ENCODE measurements around the gene UACA.

Gene UACA

DNA sequence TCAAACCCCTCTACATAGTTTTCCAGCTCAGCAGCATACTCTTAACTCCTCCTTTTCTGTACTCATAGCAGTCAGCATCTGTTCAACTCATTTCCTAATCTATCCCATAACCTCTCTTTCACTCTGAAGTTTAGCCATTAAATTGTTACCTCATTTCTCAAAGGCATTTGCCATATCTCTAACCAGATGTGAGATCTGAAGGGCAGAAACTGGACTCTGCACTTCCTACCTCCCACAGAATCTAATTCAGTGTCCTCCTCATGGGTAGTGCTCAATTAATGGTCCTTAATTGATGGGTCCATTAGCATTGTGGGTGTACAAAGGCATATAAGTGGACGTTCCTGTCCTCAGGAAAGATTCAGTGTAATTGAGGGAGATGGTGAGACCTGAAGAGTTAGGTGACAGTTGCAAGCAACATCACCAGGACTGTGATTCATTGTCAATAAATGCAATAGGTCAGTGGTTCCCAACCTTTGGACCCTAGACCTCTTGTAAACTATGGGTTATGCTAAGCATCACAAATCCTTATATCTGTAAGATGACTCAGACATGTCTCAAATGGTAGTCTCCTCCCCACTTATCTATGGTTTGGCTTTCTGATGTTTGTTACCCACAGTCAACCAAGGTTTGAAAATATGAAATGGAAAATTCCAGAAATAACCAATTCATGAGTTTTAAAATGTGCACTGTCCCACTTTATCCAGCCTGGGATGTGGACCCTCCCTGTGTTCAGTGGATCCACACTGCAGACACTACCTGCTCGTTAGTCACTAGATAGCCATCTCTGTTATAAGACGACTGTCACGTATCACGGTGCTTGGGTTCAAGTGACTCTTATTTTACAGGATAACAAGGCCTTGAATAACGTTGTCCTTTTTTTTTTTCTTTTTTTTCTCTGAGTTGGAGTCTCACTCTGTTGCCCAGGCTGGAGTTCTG is 25.0 kb upstream of the UACA start:
- no peak for DNase-seq (ENCODE audit: low read depth in 2 of 2)

DNA sequence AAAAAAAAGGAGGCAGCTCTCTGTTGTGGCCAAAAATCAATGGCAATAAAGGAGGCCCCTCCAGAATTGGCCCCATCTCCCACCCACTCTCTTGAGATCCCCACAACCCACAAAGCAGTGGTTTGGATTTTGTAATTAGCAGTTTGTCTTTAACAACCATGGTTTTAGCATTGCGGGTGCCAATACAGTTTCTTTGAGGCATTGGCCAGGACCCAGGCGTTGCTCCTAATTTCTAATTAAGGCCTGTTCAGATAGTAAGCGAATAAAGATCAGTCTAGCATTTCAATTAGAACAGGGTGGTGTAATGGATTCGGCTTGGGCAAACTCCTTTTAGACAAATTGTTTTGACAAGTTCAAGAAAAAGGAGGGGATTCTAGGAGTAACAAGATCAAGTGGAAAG is 23.6 kb upstream of the UACA start:
- DNase-seq (ENCODE audit: low read depth in 2 of 2): no peak

DNA sequence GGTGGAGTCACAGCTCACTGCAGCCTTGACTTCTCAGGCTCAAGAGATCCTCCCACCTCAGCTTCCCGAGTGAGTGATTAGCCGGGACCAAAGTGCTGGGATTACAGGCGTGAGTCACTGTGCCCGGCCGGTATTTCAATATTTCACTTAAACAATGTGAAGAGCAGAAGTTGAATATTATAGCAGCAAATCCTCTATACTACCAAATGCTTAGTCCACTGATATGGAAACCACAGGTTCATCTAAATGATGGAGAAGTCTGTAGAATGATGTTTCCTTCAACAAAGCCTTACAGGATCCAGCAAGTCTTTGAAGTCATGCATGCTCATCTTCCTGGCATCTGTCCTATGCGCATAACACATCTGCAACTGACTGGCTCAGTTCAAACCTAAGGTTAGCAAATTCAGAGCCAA is 20.3 kb upstream of the UACA start:
- no peak for DNase-seq (ENCODE audit: low read depth in 2 of 2)

DNA sequence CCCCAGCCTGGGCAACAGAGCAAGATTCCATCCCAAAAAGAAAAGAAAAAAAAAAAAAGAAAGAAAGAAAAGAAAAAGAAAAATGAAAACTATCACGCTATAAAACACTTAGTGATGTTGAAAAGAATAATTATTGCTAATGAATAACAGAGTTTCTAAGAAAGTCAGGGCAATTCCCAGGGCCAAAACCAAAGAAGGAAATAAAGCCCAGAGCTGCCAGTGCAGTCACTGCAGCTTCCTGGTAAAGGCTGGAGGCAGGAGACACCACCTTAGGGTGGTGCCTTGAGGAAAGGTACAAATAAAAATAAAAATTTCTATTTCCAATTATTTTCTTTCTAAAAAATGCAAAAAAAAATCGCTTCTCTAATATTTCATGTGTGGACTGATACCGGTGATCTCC is 19.7 kb upstream of the UACA start:
- no peak for DNase-seq (ENCODE audit: low read depth in 2 of 2)

DNA sequence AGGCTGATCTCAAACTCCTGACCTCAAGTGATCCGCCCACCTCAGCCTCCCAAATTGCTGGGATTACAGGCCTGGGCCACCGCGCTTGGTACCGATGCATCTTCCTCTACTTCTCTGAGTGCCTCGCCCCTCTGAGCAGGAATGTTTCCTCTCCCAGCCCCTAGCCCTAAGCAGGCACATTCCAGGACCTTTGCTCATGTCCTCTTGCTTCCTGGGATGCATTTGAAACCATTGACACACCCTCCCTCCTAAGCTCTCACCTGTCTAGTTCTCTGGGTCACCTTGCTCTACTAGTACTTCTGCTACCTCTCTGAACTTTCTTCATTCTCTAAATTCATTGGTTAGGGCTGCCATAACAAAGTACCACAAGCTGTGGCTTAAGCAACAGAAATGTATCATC is 17.9 kb upstream of the UACA start:
- no peak for DNase-seq (ENCODE audit: low read depth in 2 of 2)

DNA sequence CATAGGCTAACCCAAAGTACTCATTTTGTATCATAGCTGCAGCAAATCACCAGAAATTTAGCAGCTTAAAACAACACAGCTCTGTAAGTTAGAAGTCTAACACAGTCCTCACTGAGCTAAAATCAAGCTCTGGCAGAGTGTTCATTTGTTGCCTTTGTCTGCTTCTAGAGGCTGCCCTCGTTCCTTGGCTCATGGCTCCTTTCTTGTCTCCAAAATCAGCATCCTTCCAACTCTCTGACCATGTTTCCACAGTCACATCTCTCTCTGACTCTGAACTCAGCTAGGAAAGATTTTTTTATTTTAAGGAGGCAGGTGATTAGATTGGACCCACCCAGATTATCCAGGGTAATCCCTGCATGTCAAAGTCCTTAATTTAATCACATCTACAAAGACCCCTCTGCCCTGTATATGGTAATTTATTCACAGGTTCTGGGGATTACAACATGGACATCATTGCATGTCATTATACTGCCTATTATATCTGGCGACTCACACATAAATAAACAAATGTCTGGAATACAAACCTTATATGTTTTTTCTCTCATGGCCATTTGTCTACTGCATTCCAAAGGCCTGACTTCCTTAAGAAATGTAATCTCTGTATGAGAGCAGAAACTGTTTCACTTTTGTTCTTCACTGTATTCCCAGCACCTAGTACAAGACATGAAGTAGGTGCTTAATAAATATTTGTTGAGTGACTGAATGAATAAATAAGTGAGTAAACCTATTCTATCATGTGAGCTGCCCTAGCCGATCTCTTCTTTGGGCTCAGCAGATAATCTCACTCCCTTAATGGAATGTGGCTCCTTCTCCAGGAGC is 15.1 kb upstream of the UACA start:
- DNase-seq (ENCODE audit: low read depth in 2 of 2): no peak

DNA sequence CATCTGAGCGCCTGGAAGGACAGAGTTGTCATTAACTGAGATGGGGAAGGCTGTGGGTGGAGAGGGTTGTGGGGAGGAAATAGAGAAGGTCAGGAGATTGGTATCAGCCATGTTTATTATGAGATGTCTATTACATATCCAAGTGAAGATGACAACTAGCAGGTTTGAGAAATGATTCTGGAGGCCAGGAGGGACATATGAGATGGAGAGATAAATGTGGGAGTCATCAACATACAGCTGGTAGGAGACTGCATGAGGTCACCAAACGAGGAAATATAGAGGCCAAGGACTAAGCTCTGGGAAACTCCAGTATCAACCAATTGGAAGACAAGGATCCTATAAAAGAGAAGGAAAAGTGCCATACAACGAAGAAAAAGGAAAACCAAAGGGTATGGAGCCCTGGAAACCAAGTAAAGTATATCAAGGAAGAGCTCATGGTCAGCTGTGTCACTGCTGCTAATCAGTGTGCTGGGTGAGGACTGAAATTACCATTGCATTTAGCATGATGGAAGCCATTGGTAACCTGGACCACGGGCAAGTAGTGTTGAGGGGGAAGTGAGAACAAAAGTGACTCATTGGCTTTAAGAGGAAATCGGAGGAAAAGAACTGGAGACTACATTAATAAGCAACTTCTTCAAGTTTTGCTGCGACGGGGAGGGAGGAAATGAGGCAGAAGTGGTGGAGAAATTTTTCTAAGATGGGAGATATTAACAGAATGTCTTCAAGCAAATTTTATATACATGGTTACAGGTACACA is 14.0 kb upstream of the UACA start:
- DNase-seq (ENCODE audit: low read depth in 2 of 2): no peak

DNA sequence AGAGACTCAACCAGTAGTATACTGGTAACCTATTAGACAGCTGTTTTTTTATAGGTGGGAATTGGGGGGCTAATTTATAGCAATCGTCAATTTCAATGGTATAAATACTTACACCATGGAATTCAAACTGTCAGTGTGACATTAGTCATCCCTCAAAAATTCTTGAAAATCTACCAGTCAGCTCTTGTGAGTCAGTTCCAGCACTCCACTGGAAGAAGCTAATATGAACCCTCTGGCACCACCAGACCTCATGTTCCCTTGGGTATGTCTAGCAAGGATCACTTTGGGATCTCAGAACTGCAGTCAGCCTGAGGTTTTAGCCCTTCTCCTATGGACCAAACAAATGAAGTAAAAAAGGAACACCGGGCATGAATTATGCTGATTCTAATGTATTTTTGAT is 11.8 kb upstream of the UACA start:
- no peak for DNase-seq (ENCODE audit: low read depth in 2 of 2)

DNA sequence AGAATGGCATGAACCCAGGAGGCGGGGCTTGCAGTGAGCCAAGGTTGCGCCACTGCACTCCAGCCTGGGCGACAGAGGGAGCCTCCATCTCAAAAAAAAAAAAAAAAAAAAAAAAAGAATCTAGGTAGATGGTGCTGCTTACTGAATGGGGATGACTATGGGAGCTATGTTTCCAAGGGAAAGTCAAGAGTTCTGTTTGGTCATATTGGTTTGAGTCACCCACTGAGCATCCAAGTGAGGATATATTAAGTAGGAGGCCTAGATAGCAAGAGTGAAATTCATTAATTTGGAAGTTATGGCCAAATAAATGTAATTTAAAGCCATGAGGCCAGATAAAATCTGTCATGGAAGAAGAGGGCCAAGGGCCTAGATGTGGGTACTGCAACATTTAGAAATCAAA is 9.0 kb upstream of the UACA start:
- no peak for DNase-seq (ENCODE audit: low read depth in 2 of 2)

DNA sequence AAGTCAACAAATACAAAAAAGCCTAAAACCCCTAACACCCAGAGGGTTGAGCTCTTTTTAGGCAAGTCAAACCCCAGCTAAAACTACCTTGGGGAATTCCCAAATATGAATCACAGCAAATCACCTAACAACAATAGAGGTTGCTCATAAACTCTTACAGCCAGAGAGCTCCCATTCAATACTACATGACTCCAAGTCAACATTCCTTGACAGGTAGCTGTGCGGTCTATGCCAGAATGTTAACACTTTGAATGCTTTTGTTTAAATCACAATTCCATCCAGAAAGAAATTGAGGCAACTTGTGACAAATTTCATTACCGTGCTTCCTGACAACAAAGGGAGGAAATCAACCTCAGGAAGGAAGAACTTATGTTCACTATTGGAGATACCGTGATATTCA is 7.5 kb upstream of the UACA start:
- no peak for DNase-seq (ENCODE audit: low read depth in 2 of 2)

DNA sequence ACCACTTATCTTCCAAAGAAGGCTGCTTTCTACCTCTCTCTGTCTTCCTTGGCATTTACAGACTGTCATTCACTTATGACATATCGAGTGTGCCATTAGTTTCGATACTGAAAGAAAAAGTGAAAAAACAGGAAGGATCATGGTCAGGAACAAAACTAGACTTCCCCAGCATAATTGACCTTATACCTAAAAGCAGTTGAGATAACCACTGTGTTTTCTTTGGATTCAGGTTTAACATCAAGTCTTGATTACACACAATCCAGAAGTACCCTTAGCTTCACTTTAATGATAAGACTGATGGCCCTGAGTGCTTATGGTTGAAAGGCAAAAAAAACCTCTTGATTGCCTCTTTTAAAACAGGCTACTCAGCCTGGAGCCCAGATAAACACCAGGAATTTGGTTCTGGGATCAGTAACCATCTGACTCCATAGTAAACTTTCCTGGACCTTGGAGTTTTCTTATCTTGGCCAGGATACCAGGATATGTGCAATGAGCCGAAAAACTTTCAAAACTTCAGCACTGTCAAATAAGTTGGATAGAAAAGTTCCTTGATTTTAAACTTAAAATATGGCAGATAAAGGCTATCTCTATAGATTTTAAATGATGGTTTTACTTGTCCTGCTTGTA is 5.0 kb upstream of the UACA start:
- no peak for DNase-seq (ENCODE audit: low read depth in 2 of 2)

DNA sequence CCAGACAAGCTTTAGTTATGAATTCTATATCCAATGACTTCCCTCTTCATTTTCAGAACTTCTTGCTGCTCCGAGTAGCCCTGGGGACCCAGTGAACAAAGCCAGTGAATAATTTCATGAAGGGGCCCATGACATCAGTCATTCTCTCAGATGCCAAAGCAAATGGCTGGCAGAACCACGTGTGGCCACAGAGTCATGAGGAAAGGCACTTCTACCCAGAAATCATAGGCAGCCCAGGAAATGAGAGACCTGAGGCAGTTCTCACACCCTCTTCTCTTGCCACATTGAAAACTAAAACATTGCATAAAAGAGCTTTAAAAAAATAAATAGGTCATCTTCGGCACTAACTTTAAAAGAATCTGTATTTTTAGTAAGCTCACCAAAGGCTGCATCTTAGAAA is 4.3 kb upstream of the UACA start:
- no peak for DNase-seq (ENCODE audit: low read depth in 2 of 2)

DNA sequence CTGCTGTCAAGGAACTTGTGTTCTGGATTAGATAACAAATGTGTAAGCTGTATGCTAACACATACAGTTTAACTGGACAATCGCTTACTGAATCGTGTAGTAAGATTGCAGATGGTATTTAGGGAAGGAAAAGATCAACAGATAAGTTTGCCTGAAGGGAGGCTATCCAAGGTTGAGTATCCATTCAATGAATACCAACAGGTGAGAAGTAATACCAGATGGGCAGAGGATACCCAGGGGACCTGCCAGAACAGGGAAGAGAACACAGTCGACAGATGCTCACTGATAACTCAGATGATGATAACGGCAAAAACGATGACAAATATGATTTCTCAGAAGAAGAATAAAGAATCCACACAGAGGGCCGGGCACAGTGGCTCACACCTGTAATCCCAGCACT is 3.2 kb upstream of the UACA start:
- DNase-seq (ENCODE audit: low read depth in 2 of 2): no peak

DNA sequence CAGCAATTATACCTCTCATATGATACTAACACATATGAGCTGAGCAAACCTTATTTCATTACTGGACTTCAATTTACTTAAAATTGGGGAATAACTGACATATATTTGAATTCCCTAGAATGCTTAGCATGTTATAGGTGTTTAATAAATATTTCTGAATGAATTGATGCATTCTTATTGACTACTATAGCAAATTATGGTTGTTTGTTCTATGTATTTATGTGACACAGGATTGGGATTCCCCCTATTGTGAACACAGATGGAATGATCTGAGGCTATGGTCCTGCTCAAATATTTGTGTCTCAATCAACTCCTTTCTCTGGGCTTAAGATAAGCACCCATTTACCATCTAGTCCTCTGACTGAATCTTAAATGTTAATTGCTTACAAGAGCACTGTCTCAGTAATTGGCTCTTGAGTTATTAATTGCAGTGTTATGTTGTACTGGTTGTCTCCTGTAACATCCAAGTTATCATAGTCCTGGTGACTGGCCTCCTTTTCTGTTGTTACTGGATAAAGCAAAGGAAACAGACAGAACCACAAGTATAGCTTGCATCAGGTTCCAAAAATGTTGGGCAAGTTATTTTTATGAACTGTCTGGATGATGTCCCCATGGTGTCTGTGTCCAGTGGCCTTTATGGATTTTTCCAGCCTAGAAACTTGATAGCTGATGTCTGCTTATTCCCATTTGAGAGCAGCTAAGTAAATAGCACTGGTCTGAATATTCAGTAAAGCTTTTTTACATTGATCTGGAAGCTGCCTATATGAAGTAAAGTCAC is 2.3 kb upstream of the UACA start:
- no peak for DNase-seq (ENCODE audit: low read depth in 2 of 2)

DNA sequence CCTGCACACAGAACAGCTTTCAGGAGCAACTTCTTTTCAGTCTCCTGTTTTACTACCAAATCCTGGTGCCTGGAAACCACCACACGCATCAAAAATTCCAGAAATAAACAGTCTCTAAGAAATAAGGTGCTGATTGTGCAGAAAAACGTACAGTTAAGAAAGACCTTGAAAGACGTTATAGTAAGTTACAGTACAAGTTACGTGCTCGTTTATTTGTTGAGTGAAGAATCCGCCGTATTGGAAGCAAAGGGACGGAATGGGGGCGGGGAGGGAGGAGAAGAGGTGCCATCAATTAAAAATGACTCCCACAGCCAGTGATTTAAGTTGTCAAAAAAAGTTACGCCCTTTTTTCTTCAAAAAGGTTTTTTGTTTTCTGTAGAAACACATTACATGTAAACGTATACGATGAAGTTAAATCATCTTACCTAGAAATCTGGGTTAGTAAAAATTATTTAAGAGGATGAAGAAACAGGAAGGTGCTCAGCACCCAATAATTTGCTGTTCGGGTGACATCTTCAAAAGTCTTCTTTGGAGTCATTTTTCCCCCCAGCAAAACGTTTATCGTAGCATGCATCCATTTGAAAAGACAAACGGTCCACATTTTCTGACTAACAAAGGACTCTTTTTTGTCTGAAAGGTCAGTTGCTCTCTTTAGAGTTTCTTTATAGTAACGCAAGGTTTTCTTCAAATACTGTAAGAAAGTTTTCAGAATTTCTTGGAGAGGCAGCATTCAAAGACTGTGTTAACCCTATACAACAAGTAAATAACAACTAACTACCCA is 782 bp upstream of the UACA start:
- no peak for DNase-seq (ENCODE audit: low read depth in 2 of 2)

DNA sequence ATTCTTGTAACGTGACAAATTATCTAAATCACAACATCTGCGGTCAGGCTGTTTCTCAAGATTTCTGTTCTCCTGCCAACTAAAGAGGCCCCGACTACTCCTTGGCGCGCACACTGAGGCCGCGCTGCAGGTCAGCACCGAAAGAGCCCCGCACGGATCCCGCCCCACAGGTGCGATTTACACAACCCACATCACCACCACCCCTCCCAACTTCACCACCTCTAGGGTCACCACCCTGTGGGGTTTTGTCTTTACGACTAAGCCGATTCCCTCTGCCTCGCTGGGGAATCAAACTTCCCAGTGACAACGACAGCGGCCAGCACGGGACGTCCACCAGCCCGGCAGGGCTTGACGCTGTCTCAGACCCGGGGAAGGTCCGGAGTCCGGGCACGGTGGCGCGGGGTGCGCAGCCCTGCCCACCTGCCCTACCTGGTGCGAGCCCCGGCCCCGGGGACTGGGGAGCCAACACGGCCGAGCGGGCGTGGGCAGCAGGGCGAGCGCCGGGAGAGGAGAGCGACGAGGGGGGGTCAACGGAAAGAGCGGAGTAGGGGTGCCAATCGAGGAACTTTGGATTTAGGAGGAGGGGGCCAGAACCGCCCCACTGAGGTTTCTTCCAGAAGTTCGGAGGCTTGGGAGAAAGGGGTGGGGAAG is 764 bp downstream of the UACA start:
- no peak for DNase-seq (ENCODE audit: low read depth in 2 of 2)

DNA sequence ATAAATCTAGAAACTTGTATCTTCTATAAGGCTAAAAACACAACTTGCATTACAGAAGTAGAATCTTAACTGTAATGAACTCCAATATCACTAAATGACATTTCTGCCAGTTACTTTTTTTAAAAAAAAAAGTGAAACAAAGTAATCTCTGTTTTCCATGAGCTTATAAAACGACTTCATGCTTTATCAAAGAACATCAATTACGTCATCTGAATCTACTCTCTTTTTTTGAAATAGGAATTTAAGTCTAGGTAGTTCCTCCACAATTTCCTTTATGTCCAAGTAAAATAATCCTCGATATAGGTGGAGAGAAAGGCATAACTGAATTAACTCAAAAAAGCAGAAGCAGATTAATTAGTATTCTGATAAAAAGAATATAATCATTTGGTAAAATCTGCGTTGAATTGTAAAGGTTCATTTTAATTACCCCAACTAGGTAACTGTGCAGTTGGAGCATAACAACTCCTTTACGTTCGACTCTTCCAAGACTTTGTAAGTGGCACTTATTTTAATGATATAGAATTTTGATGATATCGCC is 1.4 kb downstream of the UACA start:
- DNase-seq (ENCODE audit: low read depth in 2 of 2): no peak

DNA sequence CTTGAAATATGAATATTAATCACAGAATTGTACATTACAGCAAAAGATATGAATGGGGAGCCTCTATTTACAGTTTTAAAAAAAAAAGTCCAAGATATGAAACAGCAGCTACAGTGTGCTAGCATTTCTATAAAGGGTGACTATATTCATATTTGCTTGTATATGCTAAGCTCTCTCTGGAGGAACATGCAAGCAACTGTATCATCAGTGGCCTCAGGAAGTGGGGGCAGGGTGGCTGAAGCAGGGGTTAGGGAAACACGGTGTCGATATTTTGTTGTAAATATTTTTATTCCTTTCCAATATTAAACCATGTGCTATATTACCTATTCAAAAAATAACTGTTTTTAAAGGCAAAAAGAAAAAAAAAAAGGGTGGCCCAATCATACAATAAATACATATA is 2.3 kb downstream of the UACA start:
- DNase-seq (ENCODE audit: low read depth in 2 of 2): no peak

DNA sequence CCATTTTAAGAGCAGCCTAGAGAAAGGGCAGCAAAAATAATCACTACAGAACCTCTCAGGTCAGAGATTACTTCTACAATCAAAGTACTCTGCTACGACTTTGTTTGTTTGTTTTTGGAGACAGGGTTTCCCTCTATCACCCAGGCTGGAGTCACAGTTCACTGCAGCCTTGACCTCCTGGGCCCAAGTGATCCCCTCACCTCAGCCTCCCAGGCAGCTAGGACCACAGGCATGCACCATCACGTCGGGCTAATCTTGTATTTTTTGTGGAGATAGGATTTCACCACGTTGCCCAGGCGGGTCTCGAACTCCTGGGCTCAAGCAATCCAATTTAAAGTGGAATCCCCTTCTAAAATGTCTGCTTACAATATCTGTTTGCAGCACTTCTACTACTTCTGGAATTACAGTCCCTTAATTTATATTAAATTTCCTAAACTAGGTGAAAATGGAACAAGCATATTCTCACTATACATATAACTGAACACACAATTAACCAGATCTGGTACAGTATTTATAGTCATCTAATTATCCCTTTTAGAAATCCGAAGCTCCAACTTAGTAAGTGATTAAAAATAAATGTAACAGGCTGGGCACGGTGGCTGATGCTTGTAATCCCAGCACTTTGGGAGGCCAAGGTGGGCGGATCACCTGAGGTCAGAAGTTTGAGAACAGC is 4.4 kb downstream of the UACA start:
- DNase-seq (ENCODE audit: low read depth in 2 of 2): no peak

All from activated CD4-positive, alpha-beta T cell treated with anti-CD3 and anti-CD28 coated beads for 24 hours (primary cell).